WI38 (cell line): ENCODE measurements around the gene MAP3K5.

ENCODE experiments used
- H3K4me3 ChIP-seq: 2 replicates; pipeline ENCODE4 v1.5.1; 2011; ENCODE audit warnings: low read depth, mild to moderate bottlenecking, control low read depth, low read length
- CTCF ChIP-seq: IDR thresholded peaks from 2 replicates; pipeline ENCODE4 v1.5.1; 2012; ENCODE audit warnings: low read depth, mild to moderate bottlenecking, control low read depth, low read length

Gene MAP3K5

GRCh38 chr6:136614350-136614749, 177.9 kb downstream of the MAP3K5 start:
- H3K4me3 ChIP-seq, result no peak overlapping the region
- no peak for TF ChIP-seq CTCF

- TF ChIP-seq CTCF, result no peak
- H3K4me3 ChIP-seq, result no peak overlapping the region
These were observed 178.8 kb downstream of the MAP3K5 start for GRCh38 chr6:136613477-136613876.

GRCh38 chr6:136612666-136613389, 179.4 kb downstream of the MAP3K5 start:
- no peak overlapping the region for H3K4me3 ChIP-seq
- no peak for TF ChIP-seq CTCF

- no peak for TF ChIP-seq CTCF
These were observed 180.5 kb downstream of the MAP3K5 start for GRCh38 chr6:136611746-136612145.

GRCh38 chr6:136611133-136611532, 181.1 kb downstream of the MAP3K5 start:
- no peak for TF ChIP-seq CTCF
- H3K4me3 ChIP-seq, result no peak overlapping the region

More at GRCh38 chr6:136611746-136612145, 180.5 kb downstream of the MAP3K5 start:
- no peak overlapping the region for H3K4me3 ChIP-seq

- TF ChIP-seq CTCF, result no peak
- H3K4me3 ChIP-seq, result no peak overlapping the region
These were observed 182.2 kb downstream of the MAP3K5 start for GRCh38 chr6:136609873-136610706.

GRCh38 chr6:136608991-136609390, 183.3 kb downstream of the MAP3K5 start:
- TF ChIP-seq CTCF, result no peak
- H3K4me3 ChIP-seq, result no peak overlapping the region
